G401 (cell line): ENCODE results near the gene AMBN. TPM values are rescaled to one million over a fixed set of nuclear protein-coding genes. Genes with fewer than 3 reads are reported as not detected.
"Not testable (repeated sequence)": the region's sequence is repeated elsewhere in the genome, so short reads cannot be mapped to it uniquely, and the experiment has no call there.

Source experiments
- DNase-seq: peaks from one replicate; pipeline ENCODE4 v3.0.0-alpha.2; 2015; ENCODE audit warnings: low spot score
- in situ Hi-C: cut with HindIII; loops from 2 replicates; pipeline ENCODE4 v1.10.0; 2016; ENCODE audit warnings: low sequenced_read_pairs, mixed read lengths
- total RNA-seq: library from RNA; depleted of rRNA; stranded (reverse); fragments of >200 nt; shearing (Covaris generic); gene quantifications from 2 replicates; pipeline ENCODE4 v1.2.3, GENCODE V29; 2014

AMBN gene
- total RNA-seq, 1 experiment from 2014 or later = not detected

- in situ Hi-C loops = no loop called here
- DNase-seq = no peak
Observed at GRCh38 chr4:70603856-70604255, 11.8 kb downstream of the AMBN start.

- DNase-seq = no peak
- in situ Hi-C loops = no loop called here
Observed at GRCh38 chr4:70606459-70606858, 14.4 kb downstream of the AMBN start.

DNA sequence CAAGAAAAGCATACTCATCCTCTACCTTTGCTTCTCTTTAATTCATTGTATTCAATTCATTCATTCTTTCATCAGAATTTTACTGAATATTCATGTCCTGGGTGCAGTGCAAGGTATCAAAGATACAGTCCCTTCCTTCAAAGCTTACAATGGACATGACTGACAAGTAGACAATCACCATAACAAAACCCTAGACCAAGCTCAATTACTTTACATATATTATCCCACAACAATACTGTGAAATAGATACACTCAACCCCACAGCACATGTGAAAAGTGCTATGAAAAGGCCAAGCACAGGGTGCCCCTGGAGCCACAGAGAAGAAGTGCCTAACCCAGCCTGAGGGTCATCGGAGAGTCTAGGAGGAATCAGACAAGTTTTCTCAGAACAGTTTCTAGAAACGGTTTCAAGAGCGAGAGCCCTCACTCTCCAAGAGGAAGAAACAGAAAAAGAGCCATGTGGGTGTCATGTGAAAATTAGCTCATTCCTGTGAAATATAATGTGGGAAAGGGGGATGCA lies 15.3 kb downstream of the AMBN start:
- no peak for DNase-seq
- in situ Hi-C loops = no loop called here

GRCh38 chr4:70608324-70608723 lies 16.3 kb downstream of the AMBN start:
- in situ Hi-C loops = no loop called here

DNA sequence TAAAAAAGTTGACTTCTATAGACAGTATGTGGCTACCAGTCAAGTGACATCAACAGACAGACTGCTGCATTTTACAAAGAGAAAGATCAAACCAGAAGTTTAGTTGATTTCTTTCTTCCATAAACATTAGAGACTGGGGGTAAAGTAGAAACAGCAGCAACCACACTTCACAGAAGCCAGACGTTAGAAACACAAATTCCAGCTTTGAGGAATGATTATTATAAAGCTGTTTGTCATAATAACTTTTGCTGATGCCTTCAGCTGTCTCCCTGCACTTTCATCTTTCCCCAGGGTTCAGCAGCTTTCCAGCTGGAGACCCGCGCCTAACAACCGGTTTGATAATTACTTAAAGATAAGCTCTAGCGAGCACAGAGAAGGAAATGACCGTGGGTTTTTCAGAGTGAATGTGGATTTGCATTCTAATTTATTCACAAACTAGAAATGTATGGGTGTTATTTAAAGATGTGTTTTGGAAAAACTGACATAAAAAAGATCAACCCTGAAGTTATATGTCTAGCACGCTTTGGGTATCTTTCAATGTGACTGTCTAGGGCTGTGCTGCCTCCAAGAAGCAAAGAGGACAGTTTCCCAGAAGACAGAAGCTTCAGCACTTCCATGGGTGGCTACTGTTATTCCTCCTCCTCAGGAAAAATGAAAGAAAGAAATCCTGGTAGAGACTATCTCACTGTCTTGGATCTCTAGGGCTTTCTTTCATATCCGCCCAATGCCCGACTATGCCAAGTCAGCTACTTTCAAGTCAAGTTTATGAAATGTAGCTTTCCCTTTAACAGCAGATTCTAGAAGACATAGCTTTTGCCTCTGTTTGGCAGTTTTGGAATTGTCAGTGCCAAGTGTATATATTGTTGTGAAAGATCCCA lies 21.5 kb downstream of the AMBN start:
- in situ Hi-C loops = no loop called here

More at GRCh38 chr4:70608324-70608723, 16.3 kb downstream of the AMBN start:
- DNase-seq = no peak

GRCh38 chr4:70614184-70614555 lies 22.1 kb downstream of the AMBN start:
- DNase-seq = no peak
- in situ Hi-C loops = no loop called here

More for the DNA sequence above, 21.5 kb downstream of the AMBN start:
- DNase-seq = no peak

DNA sequence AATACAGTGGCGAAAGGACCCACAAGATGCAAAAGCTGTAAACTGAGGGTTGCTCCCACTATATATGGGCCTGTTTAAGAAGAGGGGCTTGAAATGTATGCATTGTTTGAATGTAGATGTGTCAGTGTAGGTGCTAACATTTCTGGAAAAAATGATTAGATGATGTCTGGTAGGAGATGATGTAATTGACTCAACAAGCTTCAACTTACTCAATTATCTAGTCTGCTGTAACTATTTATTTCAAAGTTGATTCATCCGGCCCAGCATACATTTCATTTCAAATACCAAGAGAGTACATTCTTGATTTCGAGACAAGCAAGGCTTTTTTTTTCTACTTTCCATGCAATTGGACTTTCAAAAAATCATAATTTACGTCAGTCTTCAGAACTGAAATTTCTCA lies 27.2 kb downstream of the AMBN start:
- in situ Hi-C loops = no loop called here
- no peak for DNase-seq

DNA sequence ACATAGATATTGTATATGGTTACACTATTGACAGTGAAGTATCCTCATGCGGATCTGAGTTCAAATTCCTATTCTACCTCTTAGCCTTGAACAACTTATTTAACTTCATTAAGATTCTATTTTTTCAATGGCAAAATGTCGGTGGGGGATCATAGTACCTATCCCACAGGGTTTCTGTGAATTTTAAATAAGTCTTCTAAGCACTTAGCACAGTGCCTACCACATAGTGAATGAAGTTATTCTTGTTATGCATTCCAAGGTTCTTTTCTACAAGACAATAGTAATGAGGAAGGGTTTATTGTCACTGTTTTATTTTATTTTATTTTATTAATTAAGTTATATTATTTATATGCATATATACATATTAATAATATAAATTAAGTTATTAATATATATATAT lies 27.7 kb downstream of the AMBN start:
- DNase-seq = no peak
- in situ Hi-C loops = no loop called here

- in situ Hi-C loops = no loop called here
- no peak for DNase-seq
Observed at GRCh38 chr4:70623323-70623722, 31.3 kb downstream of the AMBN start.

GRCh38 chr4:70624226-70624793 lies 32.3 kb downstream of the AMBN start:
- DNase-seq = no peak
- in situ Hi-C loops = no loop called here

- in situ Hi-C loops = no loop called here
- no peak for DNase-seq
Observed at GRCh38 chr4:70627620-70628019, 35.6 kb downstream of the AMBN start.

DNA sequence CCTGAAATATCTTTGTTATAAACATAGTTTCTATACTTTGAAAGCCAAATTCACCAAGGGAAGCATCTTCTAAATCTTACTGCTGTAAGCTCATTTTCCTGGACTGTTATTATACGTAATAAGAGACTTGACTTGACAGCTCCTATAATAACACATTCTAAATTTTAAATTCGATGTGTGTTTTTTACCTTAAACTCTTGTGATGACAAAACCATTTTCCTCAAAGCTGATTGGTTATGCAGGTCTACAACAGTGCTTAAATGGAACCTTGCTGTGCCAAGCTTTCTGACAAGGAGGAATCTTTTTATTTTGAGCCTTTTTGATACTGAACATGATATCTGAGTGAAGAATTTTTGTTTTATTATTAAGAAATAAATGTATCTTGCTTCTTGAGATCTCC lies 36.4 kb downstream of the AMBN start, which contains the start of gene ENAM:
Gene ENAM (plus strand): TSS at position 301 of the 400 bp plus-strand sequence. CDS start 757 bp downstream, outside the sequence.
- in situ Hi-C loops = no loop called here
- no peak for DNase-seq

- in situ Hi-C loops = no loop called here
- no peak for DNase-seq
Observed at GRCh38 chr4:70629469-70630090, 37.5 kb downstream of the AMBN start.

GRCh38 chr4:70630162-70630561 lies 38.1 kb downstream of the AMBN start:
- in situ Hi-C loops = no loop called here
- DNase-seq = no peak

DNA sequence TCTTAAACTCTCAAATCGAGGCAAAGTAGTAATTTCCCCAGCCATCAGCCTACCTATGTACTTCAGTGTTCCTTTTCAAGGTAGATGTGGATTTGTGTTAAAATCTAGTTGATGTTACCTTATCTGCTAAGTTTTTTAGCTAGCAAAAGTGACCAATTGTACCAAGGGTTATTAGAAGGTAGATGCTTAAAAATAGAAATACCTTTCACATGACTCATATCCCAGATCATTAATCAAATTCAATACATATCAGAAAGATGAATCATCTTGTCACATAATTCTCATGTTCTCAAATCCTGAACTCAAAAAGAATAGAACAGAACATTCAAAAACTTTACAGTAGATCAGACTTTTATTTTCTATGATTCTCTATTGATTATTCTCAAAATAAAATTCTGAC lies 40.0 kb downstream of the AMBN start:
- in situ Hi-C loops = no loop called here
- no peak for DNase-seq

DNA sequence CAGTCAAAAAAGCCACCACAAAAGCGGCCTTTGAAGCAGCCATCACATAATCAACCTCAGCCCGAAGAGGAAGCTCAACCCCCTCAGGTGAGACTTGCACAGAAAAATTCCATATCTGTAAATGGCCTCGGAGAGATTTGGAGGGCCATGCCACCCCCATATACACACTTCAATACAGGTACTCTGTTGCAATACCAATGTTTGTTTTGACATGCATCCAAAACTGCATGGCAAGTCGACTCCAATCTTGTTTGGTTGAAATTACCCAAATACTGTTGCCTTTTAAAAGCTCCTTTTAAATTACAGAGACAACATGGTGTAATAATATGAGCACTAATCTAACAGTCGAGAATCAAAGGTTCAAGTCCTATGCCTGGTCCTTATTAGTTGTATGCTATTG lies 42.4 kb downstream of the AMBN start:
- in situ Hi-C loops = no loop called here
- DNase-seq = no peak

GRCh38 chr4:70637239-70637913 lies 45.3 kb downstream of the AMBN start:
- in situ Hi-C loops = no loop called here
- no peak for DNase-seq

DNA sequence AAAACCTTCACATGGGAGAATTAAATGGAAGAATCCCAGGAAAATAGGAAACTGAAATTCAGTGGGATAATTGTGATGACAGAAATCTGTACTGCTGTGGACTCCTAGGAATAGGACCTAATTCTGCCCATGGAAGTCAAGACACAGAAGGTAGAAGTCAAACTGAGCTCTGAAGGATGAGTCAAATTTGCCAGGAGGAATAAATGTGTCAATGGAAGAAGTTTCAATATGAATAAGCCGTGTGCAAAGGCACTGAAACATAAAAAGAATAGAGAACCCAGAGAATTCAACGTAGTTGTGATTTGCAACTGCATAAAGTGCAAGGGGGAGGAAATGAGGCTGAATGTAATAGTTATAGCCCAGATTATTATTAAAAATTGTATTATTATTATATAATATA lies 48.1 kb downstream of the AMBN start:
- in situ Hi-C loops = no loop called here

DNA sequence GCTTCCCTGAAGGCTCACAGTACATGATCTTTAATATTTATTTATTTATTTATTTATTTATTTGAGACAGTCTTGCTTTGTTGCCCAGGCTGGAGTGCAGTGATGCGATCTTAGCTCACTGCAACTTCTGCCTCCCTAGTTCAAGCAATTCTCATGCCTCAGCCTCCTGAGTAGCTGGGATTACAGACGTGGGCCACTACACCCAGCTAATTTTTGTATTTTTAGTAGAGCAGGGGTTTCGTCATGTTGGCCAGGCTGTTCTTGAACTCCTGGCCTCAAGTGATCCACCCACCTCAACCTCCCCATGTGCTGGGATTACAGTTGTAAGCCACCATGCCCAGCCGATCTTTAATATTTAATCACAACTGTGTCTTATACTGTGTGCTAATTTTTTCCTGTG lies 58.7 kb downstream of the AMBN start:
- DNase-seq, in situ Hi-C loops: not testable (repeated sequence)

More for the DNA sequence above, 48.1 kb downstream of the AMBN start:
- DNase-seq = no peak
